Liver (tissue), 9 donors: ENCODE measurements around the gene ALK. TPM values are rescaled to one million over a fixed set of nuclear protein-coding genes. Genes with fewer than 3 reads are reported as not detected.

Experiments used
- DNase-seq: peaks from one replicate; pipeline ENCODE4 v3.0.0-alpha.2; 2017; ENCODE audit warnings: low spot score
- H3K27ac ChIP-seq, 2 donors: one replicate each; pipeline ENCODE4 v1.7.0; 2013; ENCODE audit warnings: inconsistent platforms in 2 of 2, low read length in 2 of 2, control low read depth in 1 of 2, low read depth in 1 of 2, mild to moderate bottlenecking in 1 of 2
- H3K27me3 ChIP-seq, 4 donors: one replicate each; pipeline versions ENCODE4 v1.6.1 to v1.7.0; 2013; ENCODE audit warnings: low read length in 3 of 4, inconsistent platforms in 1 of 4, mild to moderate bottlenecking in 1 of 4, moderate library complexity in 1 of 4; ENCODE audit not compliant: control insufficient read depth in 4 of 4, insufficient read depth in 4 of 4
- H3K36me3 ChIP-seq, 4 donors: one replicate each; pipeline versions ENCODE4 v1.6.1 to v1.7.0; 2013; ENCODE audit warnings: low read length in 3 of 4, mild to moderate bottlenecking in 3 of 4, low read depth in 1 of 4, moderate library complexity in 1 of 4; ENCODE audit not compliant: control insufficient read depth in 4 of 4, insufficient read depth in 3 of 4
- H3K4me1 ChIP-seq, 4 donors: one replicate each; pipeline versions ENCODE4 v1.6.1 to v1.7.0; 2013; ENCODE audit warnings: low read length in 3 of 4, mild to moderate bottlenecking in 3 of 4, moderate library complexity in 1 of 4; ENCODE audit not compliant: control insufficient read depth in 4 of 4, insufficient read depth in 4 of 4
- H3K4me3 ChIP-seq, 3 donors: one replicate each; pipeline versions ENCODE4 v1.6.1 to v1.7.0; 2013; ENCODE audit warnings: low read length in 3 of 3, control low read depth in 1 of 3, low read depth in 1 of 3, mild to moderate bottlenecking in 1 of 3
- H3K9ac ChIP-seq, 2 donors: one replicate each; pipeline ENCODE4 v1.7.0; 2013; ENCODE audit warnings: low read length in 2 of 2, mild to moderate bottlenecking in 2 of 2, moderate library complexity in 2 of 2, control low read depth in 1 of 2, low read depth in 1 of 2
- H3K9me3 ChIP-seq, 4 donors: one replicate each; pipeline versions ENCODE4 v1.6.1 to v1.7.0; 2013; ENCODE audit warnings: low read length in 3 of 4; ENCODE audit not compliant: control insufficient read depth in 4 of 4
- CTCF ChIP-seq: fragments of 150-350 bp; IDR thresholded peaks from 2 replicates; pipeline ENCODE4 v1.5.1; 2017; ENCODE audit warnings: improper control_type of control experiment, low read depth, low read length; ENCODE audit not compliant: missing input control
- EGR1 ChIP-seq, 2 donors: IDR thresholded peaks; 2 replicates each; pipeline ENCODE4 v1.6.1; 2016 to 2018; ENCODE audit warnings: antibody characterized with exemption in 2 of 2, low read depth in 2 of 2
- FOXA1 ChIP-seq: IDR thresholded peaks from 2 replicates; pipeline ENCODE4 v1.6.1; 2016; ENCODE audit warnings: antibody characterized with exemption
- FOXA2 ChIP-seq: IDR thresholded peaks from 2 replicates; pipeline ENCODE4 v1.6.1; 2016; ENCODE audit warnings: antibody characterized with exemption
- GABPA ChIP-seq, 2 donors: IDR thresholded peaks in 1 of 2; conservative IDR thresholded peaks in 1 of 2; 2 replicates each; pipeline ENCODE4 v1.6.1; 2016; ENCODE audit warnings: antibody characterized with exemption in 2 of 2, mild to moderate bottlenecking in 1 of 2, moderate library complexity in 1 of 2
- HNF4A ChIP-seq, 2 donors: conservative IDR thresholded peaks; 2 replicates each; pipeline ENCODE4 v1.6.1; 2016; ENCODE audit warnings: antibody characterized with exemption in 2 of 2, mild to moderate bottlenecking in 2 of 2
- HNF4G ChIP-seq: IDR thresholded peaks from 2 replicates; pipeline ENCODE4 v1.6.1; 2016; ENCODE audit warnings: antibody characterized with exemption
- JUND ChIP-seq, 2 donors: IDR thresholded peaks; 2 replicates each; pipeline ENCODE4 v1.6.1; 2016; ENCODE audit warnings: antibody characterized with exemption in 2 of 2
- MAX ChIP-seq: IDR thresholded peaks from 2 replicates; pipeline ENCODE4 v1.6.1; 2016; ENCODE audit warnings: antibody characterized with exemption
- NR2F2 ChIP-seq: IDR thresholded peaks from 2 replicates; pipeline ENCODE4 v1.6.1; 2016; ENCODE audit warnings: antibody characterized with exemption
- RXRA ChIP-seq, 2 donors: IDR thresholded peaks; 2 replicates each; pipeline ENCODE4 v1.6.1; 2017 to 2018; ENCODE audit warnings: antibody characterized with exemption in 2 of 2, mild to moderate bottlenecking in 1 of 2
- SP1 ChIP-seq: IDR thresholded peaks from 2 replicates; pipeline ENCODE4 v1.6.1; 2018; ENCODE audit warnings: antibody characterized with exemption, mild to moderate bottlenecking
- TAF1 ChIP-seq: conservative IDR thresholded peaks from 2 replicates; pipeline ENCODE4 v1.6.1; 2016; ENCODE audit warnings: antibody characterized with exemption, mild to moderate bottlenecking
- YY1 ChIP-seq: IDR thresholded peaks from 2 replicates; pipeline ENCODE4 v1.6.1; 2016; ENCODE audit warnings: antibody characterized with exemption, mild to moderate bottlenecking
- WGBS: extraction: QIAGEN DNeasy Blood & Tissue Kit; methylation state at CpG from one replicate; pipeline ENCODE4 v1.1.7; 2013; 5-methylcytosine and 5-hydroxymethylcytosine counted together
- polyA plus RNA-seq, 2 donors: library from polyadenylated mRNA; stranded (reverse) in 1 of 2; unstranded in 1 of 2; fragments of 200-250 nt in 1 of 2; fragments of >200 nt in 1 of 2; fragmentation: Nextera tagmentation in 1 of 2; extraction: Ambion mirVana in 1 of 2; gene quantifications; one replicate each; pipeline versions ENCODE4 v1.2.1 to v1.2.3, GENCODE V29; 2013 to 2015
- total RNA-seq, 2 donors: library from RNA; depleted of rRNA; stranded (reverse); fragments of >200 nt; gene quantifications; one replicate each; pipeline ENCODE4 v1.2.3, GENCODE V29; 2014
- TF ChIP-seq, protein P1 (sequence below): IDR thresholded peaks from 2 replicates; pipeline ENCODE4 v1.6.1; 2016; ENCODE audit warnings: antibody characterized with exemption
- donor health status: healthy.
- donor health status: healthy.
- donor health status: healthy.
- donor health status: healthy.
- donor health status: healthy.

Gene ALK
- total and polyA plus RNA-seq, 4 donors, result under 0.01 TPM; not detected in 3

GRCh38 chr2:29193111-29193510 lies 728.3 kb downstream of the ALK start:
- Histone ChIP-seq H3K9me3 (no peaks in the 10 kb centered on the region), H3K27me3 (no peaks in the 10 kb centered on the region), H3K9ac (no peak overlapping the region), H3K4me3 (no peak overlapping the region), H3K4me1 (no peaks in the 10 kb centered on the region), H3K36me3 (no peaks in the 10 kb centered on the region), H3K27ac (no peak overlapping the region)
- DNase-seq, result no peak
- TF ChIP-seq NR2F2 (no peak), HNF4G (no peak), FOXA1 (no peak), SP1 (no peak), EGR1 (IDR thresholded peaks at IDR 0.05; ENCODE audit: low read depth in 2 of 2) (no peak), RXRA (IDR thresholded peaks at IDR 0.05) (no peak)
- TF ChIP-seq, protein P1, sequence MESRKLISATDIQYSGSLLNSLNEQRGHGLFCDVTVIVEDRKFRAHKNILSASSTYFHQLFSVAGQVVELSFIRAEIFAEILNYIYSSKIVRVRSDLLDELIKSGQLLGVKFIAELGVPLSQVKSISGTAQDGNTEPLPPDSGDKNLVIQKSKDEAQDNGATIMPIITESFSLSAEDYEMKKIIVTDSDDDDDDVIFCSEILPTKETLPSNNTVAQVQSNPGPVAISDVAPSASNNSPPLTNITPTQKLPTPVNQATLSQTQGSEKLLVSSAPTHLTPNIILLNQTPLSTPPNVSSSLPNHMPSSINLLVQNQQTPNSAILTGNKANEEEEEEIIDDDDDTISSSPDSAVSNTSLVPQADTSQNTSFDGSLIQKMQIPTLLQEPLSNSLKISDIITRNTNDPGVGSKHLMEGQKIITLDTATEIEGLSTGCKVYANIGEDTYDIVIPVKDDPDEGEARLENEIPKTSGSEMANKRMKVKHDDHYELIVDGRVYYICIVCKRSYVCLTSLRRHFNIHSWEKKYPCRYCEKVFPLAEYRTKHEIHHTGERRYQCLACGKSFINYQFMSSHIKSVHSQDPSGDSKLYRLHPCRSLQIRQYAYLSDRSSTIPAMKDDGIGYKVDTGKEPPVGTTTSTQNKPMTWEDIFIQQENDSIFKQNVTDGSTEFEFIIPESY, result no peak
- 93% methylated on average over 12 of the region's 12 CpGs for WGBS

GRCh38 chr2:29192526-29192925 lies 728.9 kb downstream of the ALK start:
- Histone ChIP-seq H3K27ac (no peak overlapping the region), H3K27me3 (no peaks in the 10 kb centered on the region), H3K36me3 (no peaks in the 10 kb centered on the region), H3K4me3 (no peak overlapping the region), H3K4me1 (no peaks in the 10 kb centered on the region), H3K9ac (no peak overlapping the region), H3K9me3 (no peaks in the 10 kb centered on the region)
- TF ChIP-seq MAX (no peak), HNF4A (conservative IDR thresholded peaks at IDR 0.05) (no peak), CTCF (no peak), TAF1 (no peak), GABPA (IDR thresholded peaks at IDR 0.05 in 1 of 2, conservative IDR thresholded peaks at IDR 0.05 in 1 of 2) (no peak), HNF4G (no peak), JUND (IDR thresholded peaks at IDR 0.05) (no peak), EGR1 (IDR thresholded peaks at IDR 0.05; ENCODE audit: low read depth in 2 of 2) (no peak), YY1 (no peak), NR2F2 (no peak)
- 80% methylated on average over 3 of the region's 3 CpGs for WGBS
- no peak for DNase-seq

DNA sequence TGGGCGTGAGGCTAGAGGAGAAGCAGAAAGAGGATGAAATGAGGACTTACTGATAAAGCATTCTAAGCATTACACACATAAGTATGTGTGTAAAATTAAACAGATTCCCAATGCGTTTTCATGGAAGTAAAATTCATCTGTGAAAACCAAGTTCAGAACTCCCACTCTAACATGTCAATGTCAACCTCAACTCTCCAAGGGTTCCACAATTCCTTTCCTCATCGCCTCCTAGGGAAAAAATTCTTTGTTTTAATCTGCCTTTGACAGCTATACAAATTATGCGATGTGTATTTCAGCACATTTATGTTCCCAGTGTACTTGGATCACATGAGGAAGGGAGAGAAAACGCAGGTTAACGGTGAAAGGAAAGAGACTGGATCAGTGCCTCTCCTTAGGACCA lies 729.6 kb downstream of the ALK start:
- no peak for TF ChIP-seq RXRA (IDR thresholded peaks at IDR 0.05)
- no peak for TF ChIP-seq MAX
- no peak for TF ChIP-seq FOXA2
- no peak for TF ChIP-seq GABPA (IDR thresholded peaks at IDR 0.05 in 1 of 2, conservative IDR thresholded peaks at IDR 0.05 in 1 of 2)
- no peak for TF ChIP-seq SP1
- no peak for TF ChIP-seq FOXA1
- no peak for TF ChIP-seq NR2F2
- TF ChIP-seq YY1, result no peak
- TF ChIP-seq HNF4A (conservative IDR thresholded peaks at IDR 0.05), result no peak
- TF ChIP-seq, protein P1, result no peak
- WGBS, result 93% methylated on average over 6 of the region's 6 CpGs
- H3K9me3 ChIP-seq, result no peaks in the 10 kb centered on the region

More for the DNA sequence above, 729.6 kb downstream of the ALK start:
- Histone ChIP-seq H3K9ac (no peak overlapping the region), H3K4me3 (no peak overlapping the region), H3K4me1 (no peaks in the 10 kb centered on the region), H3K36me3 (no peaks in the 10 kb centered on the region), H3K27me3 (no peaks in the 10 kb centered on the region), H3K27ac (no peak overlapping the region)
- DNase-seq, result no peak
